Spinal cord (tissue), 10 donors: ENCODE results near the gene MTHFD1L. TPM values are rescaled to one million over a fixed set of nuclear protein-coding genes. Genes with fewer than 3 reads are reported as not detected.
A peak's percentile ranks its signal among the peaks of the same experiment; 100 is the strongest.

Experiments used
- DNase-seq, 6 donors: peaks; one replicate each; pipeline versions ENCODE4 v3.0.0 to v3.0.0-alpha.2; 2013 to 2015; ENCODE audit warnings: low spot score in 6 of 6, low read depth in 4 of 6
- H3K27ac ChIP-seq: one replicate; pipeline ENCODE4 v1.5.1; 2013; ENCODE audit warnings: low read depth, low read length, control low read depth
- H3K27me3 ChIP-seq: one replicate; pipeline ENCODE4 v1.6.1; 2013; ENCODE audit warnings: low read length; ENCODE audit not compliant: control insufficient read depth, insufficient read depth
- H3K36me3 ChIP-seq: one replicate; pipeline ENCODE4 v1.6.1; 2013; ENCODE audit warnings: low read length; ENCODE audit not compliant: control insufficient read depth, insufficient read depth
- H3K4me1 ChIP-seq: one replicate; pipeline ENCODE4 v1.6.1; 2013; ENCODE audit warnings: low read length; ENCODE audit not compliant: control insufficient read depth, insufficient read depth
- H3K4me3 ChIP-seq: one replicate; pipeline ENCODE4 v1.5.1; 2013; ENCODE audit warnings: low read depth, low read length, control low read depth
- H3K9me3 ChIP-seq: one replicate; pipeline ENCODE4 v1.6.1; 2013; ENCODE audit warnings: low read length; ENCODE audit not compliant: control insufficient read depth, insufficient read depth
- WGBS: methylation state at CpG from one replicate; pipeline ENCODE4 v1.1.5; 2013; ENCODE audit warnings: missing lambda C conversion rate; ENCODE audit not compliant: insufficient coverage; 5-methylcytosine and 5-hydroxymethylcytosine counted together
- polyA plus RNA-seq, 2 donors: library from polyadenylated mRNA; unstranded; fragments of 120-200 nt; gene quantifications; one replicate each; pipeline ENCODE4 v1.2.1, GENCODE V29; 2013; ENCODE audit not compliant: insufficient read length in 2 of 2
- total RNA-seq, 2 donors: library from RNA; depleted of rRNA in 1 of 2; stranded (reverse); fragments of 120-200 nt in 1 of 2; fragments of >200 nt in 1 of 2; gene quantifications; one replicate each; pipeline versions ENCODE4 v1.2.3 to v1.2.4, GENCODE V29; 2013 to 2014
- donor health status: healthy.

MTHFD1L gene
- total and polyA plus RNA-seq, 4 donors: 15.0 to 21.6 (median 17.8) TPM

DNA sequence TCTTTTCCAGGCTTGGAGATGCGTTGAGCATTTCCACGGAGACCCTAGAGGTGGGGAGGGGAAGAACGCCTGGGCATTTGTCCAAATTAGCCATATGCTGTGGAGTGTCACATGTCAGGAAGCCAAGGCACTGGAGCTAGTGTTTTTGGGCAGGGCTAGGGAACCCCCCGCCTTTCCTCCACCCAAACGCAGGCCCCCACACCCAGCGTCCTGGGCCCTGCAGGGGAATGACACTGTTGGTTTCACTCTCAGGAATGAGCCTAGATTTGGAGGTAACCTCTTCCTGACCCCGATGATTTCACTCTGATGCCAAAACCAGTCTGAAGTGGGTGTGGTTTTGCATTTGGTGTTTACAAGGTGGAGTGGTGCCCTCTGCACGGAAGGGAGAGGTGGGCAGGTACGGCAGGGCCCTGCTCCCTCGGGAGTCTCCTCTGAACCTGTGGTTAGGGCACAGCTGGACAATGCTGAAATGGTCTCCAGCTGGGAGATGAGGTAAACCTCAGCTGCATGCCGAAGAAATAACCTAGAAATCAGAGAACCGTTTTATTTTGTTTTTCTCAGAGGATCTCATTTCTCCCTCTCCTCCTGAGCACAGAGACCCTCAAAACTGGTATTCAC, 29.5 kb downstream of the MTHFD1L start:
- WGBS: 48% methylated on average over 10 of the region's 12 CpGs
- H3K4me3 ChIP-seq: no peak overlapping the region
- H3K36me3 ChIP-seq: peaks cover 2% of the 10 kb centered on the region
- H3K27me3 ChIP-seq: no peaks in the 10 kb centered on the region
- peak in 2 of 6 donors; percentile 66 to 83 for DNase-seq
- peaks cover 6% of the 10 kb centered on the region for H3K4me1 ChIP-seq
- H3K27ac ChIP-seq: peak overlapping the region; percentile 29
- no peaks in the 10 kb centered on the region for H3K9me3 ChIP-seq

DNA sequence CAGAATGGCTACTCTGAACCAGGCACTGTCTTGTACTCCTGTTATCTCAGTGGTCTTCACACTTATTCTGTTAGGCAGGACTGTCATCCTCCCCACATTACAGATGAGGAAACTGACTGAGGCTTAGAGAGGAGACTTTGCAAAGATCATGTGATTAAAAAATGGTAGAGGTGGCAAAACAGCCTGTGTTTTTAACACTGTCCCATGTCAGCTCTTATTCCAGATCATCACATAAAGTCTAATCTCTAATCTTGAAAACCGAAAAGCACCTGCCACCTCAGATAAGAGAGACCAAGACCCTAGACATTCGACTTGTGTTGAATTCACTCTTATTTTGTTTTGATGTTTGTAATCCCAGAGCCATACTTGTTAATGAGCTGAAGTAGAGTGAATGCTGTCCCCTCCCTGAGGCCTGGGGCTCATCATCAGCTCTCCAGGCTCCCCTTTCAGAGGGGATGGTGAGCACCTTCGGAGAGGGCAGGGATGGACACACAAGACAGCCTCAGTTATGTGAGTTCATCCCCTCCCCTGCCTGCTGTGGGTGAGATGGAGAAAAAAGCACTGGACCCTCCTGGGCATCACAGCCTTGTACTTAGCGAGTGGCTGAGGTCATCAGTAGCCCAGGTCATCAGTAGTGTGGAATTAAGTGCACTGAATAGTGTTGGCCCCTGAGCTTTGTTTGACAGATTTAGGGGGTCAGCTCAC, 30.6 kb downstream of the MTHFD1L start:
- peaks cover 8% of the 10 kb centered on the region for H3K36me3 ChIP-seq
- 92% methylated on average over 2 of the region's 4 CpGs for WGBS
- no peak for DNase-seq
- H3K4me1 ChIP-seq: peaks cover 6% of the 10 kb centered on the region
- no peaks in the 10 kb centered on the region for H3K9me3 ChIP-seq
- H3K27me3 ChIP-seq: no peaks in the 10 kb centered on the region
- H3K4me3 ChIP-seq: no peak overlapping the region
- H3K27ac ChIP-seq: no peak overlapping the region

- Histone ChIP-seq H3K27ac (no peak overlapping the region), H3K36me3 (peaks cover 10% of the 10 kb centered on the region), H3K4me3 (no peak overlapping the region), H3K4me1 (peaks cover 6% of the 10 kb centered on the region), H3K27me3 (no peaks in the 10 kb centered on the region), H3K9me3 (no peaks in the 10 kb centered on the region)
- 97% methylated on average over 6 of the region's 7 CpGs for whole genome bisulfite sequencing
- no peak for DNase-seq
Measured at GRCh38 chr6:150897400-150897943, 32.0 kb downstream of the MTHFD1L start.

GRCh38 chr6:150898399-150899170, 33.1 kb downstream of the MTHFD1L start:
- H3K9me3 ChIP-seq: no peaks in the 10 kb centered on the region
- H3K4me1 ChIP-seq: peaks cover 6% of the 10 kb centered on the region
- peaks cover 10% of the 10 kb centered on the region for H3K36me3 ChIP-seq
- 84% methylated on average over 9 of the region's 11 CpGs for WGBS
- DNase-seq: no peak
- no peak overlapping the region for H3K4me3 ChIP-seq
- no peak overlapping the region for H3K27ac ChIP-seq
- no peaks in the 10 kb centered on the region for H3K27me3 ChIP-seq

DNA sequence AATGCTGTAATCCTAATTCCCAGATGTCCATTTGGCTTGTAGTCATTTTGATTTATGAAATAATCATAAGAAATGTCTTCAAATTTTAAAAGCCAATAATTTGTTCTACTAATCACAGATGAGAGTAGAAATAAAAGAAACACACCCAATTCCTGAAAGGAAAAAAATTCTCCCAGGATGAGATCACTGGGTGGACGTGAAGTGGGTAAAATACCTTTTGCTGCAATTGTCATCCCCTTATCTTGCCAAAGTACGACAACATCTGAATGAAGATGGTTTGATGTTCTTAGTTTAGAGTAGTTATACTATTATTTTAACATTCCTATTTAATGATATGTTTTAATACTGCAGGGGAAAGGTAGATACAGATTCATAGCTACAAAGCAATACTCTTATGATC, 33.7 kb downstream of the MTHFD1L start:
- peaks cover 10% of the 10 kb centered on the region for H3K36me3 ChIP-seq
- DNase-seq: no peak
- peaks cover 6% of the 10 kb centered on the region for H3K4me1 ChIP-seq
- WGBS: no CpG with 5 or more reads among the region's 2 CpGs
- H3K9me3 ChIP-seq: no peaks in the 10 kb centered on the region
- no peaks in the 10 kb centered on the region for H3K27me3 ChIP-seq
- H3K27ac ChIP-seq: no peak overlapping the region
- no peak overlapping the region for H3K4me3 ChIP-seq

GRCh38 chr6:150900049-150900448, 34.5 kb downstream of the MTHFD1L start:
- no peak overlapping the region for H3K4me3 ChIP-seq
- H3K27ac ChIP-seq: no peak overlapping the region
- H3K4me1 ChIP-seq: peaks cover 2% of the 10 kb centered on the region
- peaks cover 10% of the 10 kb centered on the region for H3K36me3 ChIP-seq
- no peak for DNase-seq
- 88% methylated on average over 3 of the region's 3 CpGs for WGBS
- no peaks in the 10 kb centered on the region for H3K27me3 ChIP-seq
- no peaks in the 10 kb centered on the region for H3K9me3 ChIP-seq

- Histone ChIP-seq H3K9me3 (no peaks in the 10 kb centered on the region), H3K4me1 (peaks cover 4% of the 10 kb centered on the region), H3K27ac (no peak overlapping the region), H3K4me3 (no peak overlapping the region), H3K36me3 (peaks cover 15% of the 10 kb centered on the region), H3K27me3 (no peaks in the 10 kb centered on the region)
- DNase-seq: no peak
- WGBS: no CpG with 5 or more reads among the region's 3 CpGs
Measured at GRCh38 chr6:150902142-150902776, 36.8 kb downstream of the MTHFD1L start.

GRCh38 chr6:150905769-150906168, 40.3 kb downstream of the MTHFD1L start:
- Histone ChIP-seq H3K4me1 (peaks cover 4% of the 10 kb centered on the region), H3K27ac (no peak overlapping the region), H3K9me3 (no peaks in the 10 kb centered on the region), H3K27me3 (no peaks in the 10 kb centered on the region), H3K36me3 (peaks cover 10% of the 10 kb centered on the region), H3K4me3 (no peak overlapping the region)
- no peak for DNase-seq
- WGBS: 84% methylated on average over 4 of the region's 6 CpGs

- H3K27ac ChIP-seq: peak overlapping the region; percentile 62
- no peak overlapping the region for H3K4me3 ChIP-seq
- DNase-seq: no peak
Measured at GRCh38 chr6:150906641-150907326, 41.3 kb downstream of the MTHFD1L start.

More at GRCh38 chr6:150906641-150907326, 41.3 kb downstream of the MTHFD1L start:
- H3K36me3 ChIP-seq: peaks cover 7% of the 10 kb centered on the region
- no CpG with 5 or more reads among the region's 1 CpG for WGBS
- H3K27me3 ChIP-seq: no peaks in the 10 kb centered on the region
- no peaks in the 10 kb centered on the region for H3K9me3 ChIP-seq
- peaks cover 4% of the 10 kb centered on the region for H3K4me1 ChIP-seq
